Cardiac fibroblast (primary cell): ENCODE results near the gene ARRDC1.

Experiments used
- DNase-seq, 2 donors: peaks; one replicate each; pipeline versions ENCODE4 v3.0.0 to v3.0.0-alpha.2; 2010; ENCODE audit warnings: low read depth in 2 of 2
- H3K4me3 ChIP-seq, 2 donors: replicated peaks in 1 of 2; 1 replicate in 1 of 2; 2 replicates in 1 of 2; pipeline ENCODE4 v1.5.1; 2011; ENCODE audit warnings: low read depth in 2 of 2, low read length in 2 of 2, mild to moderate bottlenecking in 2 of 2, moderate library complexity in 1 of 2
- TF ChIP-seq, protein P1 (sequence below): IDR thresholded peaks from one replicate; pipeline ENCODE4 v1.5.1; 2011; ENCODE audit warnings: low read depth, mild to moderate bottlenecking, low read length, inconsistent platforms

The ARRDC1 gene

DNA sequence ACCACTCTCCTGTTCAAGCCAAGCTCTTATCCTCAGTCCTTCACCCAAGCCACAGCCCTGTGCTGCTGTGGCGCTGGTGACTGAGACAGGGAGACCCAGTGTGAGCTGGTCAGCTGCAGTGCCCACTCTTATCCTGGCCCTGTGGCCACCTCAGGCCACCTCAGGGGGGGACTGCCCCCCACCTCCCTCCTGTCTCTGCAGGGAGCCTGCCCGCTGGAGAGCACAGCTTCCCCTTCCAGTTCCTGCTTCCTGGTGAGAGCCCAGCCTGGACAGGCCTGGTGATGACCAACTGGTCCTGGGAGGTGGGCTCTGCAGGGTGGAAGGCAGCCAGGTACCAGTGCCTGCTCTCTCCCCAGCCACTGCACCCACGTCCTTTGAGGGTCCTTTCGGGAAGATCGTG lies 7.8 kb downstream of the ARRDC1 start:
- no peak overlapping the region for H3K4me3 ChIP-seq
- TF ChIP-seq, protein P1, sequence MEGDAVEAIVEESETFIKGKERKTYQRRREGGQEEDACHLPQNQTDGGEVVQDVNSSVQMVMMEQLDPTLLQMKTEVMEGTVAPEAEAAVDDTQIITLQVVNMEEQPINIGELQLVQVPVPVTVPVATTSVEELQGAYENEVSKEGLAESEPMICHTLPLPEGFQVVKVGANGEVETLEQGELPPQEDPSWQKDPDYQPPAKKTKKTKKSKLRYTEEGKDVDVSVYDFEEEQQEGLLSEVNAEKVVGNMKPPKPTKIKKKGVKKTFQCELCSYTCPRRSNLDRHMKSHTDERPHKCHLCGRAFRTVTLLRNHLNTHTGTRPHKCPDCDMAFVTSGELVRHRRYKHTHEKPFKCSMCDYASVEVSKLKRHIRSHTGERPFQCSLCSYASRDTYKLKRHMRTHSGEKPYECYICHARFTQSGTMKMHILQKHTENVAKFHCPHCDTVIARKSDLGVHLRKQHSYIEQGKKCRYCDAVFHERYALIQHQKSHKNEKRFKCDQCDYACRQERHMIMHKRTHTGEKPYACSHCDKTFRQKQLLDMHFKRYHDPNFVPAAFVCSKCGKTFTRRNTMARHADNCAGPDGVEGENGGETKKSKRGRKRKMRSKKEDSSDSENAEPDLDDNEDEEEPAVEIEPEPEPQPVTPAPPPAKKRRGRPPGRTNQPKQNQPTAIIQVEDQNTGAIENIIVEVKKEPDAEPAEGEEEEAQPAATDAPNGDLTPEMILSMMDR: no peak
- no peak for DNase-seq

DNA sequence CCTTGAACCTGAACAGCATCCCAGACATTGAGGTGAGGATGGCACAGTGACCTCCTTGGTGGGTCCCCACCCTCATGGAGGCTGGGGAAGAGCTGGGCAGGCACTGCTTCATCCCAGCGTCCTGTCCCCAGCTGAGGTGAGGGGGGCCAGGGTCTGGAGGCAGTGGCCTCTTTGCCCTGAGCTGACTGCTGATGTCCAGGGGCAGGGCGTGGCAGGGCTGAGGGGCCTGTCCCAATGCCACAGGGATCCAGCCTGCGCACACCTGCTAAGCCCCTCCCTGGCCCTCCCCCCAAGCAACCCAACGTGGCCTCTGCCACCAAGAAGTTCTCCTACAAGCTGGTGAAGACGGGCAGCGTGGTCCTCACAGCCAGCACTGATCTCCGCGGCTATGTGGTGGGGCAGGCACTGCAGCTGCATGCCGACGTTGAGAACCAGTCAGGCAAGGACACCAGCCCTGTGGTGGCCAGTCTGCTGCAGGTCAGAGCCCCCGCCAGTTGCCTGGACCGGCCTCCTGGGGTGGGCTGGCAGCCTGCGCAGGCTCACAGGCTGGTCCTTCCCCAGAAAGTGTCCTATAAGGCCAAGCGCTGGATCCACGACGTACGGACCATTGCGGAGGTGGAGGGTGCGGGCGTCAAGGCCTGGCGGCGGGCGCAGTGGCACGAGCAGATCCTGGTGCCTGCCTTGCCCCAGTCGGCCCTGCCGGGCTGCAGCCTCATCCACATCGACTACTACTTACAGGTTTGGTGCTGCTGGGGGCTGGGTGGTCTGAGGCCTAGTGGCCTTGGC lies 8.4 kb downstream of the ARRDC1 start:
- no peak overlapping the region for H3K4me3 ChIP-seq
- DNase-seq: no peak
- TF ChIP-seq, protein P1: no peak

DNA sequence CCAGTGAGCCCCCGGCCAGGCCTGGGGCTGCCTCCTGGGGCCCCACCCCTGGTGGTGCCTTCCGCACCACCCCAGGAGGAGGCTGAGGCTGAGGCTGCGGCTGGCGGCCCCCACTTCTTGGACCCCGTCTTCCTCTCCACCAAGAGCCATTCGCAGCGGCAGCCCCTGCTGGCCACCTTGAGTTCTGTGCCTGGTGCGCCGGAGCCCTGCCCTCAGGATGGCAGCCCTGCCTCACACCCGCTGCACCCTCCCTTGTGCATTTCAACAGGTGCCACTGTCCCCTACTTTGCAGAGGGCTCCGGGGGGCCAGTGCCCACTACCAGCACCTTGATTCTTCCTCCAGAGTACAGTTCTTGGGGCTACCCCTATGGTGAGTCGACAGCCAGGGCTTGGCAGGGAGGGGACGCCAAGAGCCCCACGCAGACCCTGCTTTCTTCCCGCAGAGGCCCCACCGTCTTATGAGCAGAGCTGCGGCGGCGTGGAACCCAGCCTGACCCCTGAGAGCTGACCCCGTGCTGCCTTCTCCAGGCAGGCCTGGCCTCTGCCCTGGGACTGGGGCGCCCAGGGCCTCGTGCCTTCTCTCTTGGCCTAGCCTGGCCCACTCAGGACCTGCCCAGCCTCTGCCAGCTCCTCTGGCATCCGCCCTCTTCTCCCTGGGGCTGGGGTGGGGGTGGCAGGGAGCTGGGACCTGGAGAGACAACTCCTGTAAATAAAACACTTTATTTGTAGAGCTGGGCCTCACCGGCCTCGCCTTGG lies 9.3 kb downstream of the ARRDC1 start:
- TF ChIP-seq, protein P1: no peak
- no peak overlapping the region for H3K4me3 ChIP-seq
- no peak for DNase-seq

DNA sequence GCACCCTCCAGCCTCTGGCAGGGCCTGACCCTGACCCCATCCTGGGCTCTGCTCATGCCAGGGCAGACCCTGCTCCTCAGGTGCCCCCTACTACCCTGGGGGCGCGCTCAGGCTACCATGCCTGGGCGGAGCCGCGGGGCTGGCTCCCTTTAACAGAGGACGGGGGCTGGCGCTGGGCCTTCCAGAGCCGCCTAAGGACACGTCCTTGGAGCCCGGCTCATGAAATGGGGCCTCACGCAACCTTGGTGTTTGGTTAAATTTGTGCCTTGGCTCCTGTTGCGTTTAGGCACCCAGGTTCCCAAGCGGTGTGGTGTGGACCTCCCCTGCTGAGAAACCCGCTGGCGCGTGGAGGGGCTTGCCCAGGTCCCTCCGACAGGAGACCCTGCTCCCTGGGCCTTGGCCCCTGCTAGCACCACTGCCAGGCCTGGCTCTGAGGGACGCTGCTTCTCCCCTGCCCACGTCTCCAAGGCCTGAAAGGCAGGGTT lies 9.9 kb downstream of the ARRDC1 start:
- TF ChIP-seq, protein P1: no peak
- no peak for DNase-seq
- H3K4me3 ChIP-seq: no peak overlapping the region

DNA sequence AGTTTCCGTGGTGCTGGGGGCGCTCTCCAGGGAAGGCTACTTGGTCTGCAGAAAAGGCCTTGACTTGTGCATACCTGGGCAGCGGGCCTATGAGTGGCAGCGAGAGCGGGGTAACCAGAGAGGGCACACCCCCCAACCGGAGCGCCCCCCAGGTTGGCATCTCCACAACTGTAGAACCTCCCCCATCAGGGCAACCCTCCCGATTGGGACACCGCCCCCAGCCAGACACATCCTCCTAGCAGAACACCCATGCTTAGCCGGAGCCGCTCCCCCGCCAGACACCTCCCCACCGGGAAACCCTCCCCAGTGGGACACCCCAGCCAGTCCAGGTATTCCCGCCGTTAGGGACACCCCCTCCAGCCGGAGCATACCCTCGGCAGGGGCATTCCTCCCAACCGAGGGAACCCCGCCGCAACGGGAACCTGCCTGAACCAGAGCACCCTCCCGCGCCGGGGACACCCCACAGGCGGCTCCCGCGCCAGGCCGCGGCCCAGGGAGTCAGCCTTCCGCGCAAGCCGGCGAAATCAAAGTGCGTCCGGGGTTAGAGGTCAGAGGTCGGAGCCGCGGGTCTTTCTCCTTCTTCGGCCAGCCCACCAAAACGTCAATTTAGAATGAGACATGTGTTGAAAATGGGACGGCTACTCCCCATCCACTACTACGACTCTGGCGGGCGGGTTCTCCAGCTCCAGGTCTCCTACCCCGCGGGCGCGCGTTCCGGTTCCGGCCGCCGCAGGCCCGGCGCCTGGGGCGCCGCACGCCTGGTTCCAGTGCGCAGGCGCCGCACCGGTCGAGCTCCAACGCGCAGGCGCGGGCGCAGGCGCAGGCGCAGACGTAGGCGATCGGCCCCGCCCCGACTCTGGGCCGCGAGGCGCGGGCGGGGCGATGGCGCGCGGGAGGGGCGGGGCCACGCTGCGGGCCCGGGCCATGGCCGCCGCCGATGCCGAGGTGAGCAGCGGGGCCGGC lies 12.9 kb downstream of the ARRDC1 start, which contains the start of gene EHMT1:
TSS of gene EHMT1 (plus strand) at position 901 of the 963 bp plus-strand sequence. CDS start at position 925, 24 bp downstream.
- TF ChIP-seq, protein P1: no peak
- peak within 1 kb of the TSS; percentile 92 to 99 for H3K4me3 ChIP-seq
- DNase-seq: peak; percentile 78 to 88

DNA sequence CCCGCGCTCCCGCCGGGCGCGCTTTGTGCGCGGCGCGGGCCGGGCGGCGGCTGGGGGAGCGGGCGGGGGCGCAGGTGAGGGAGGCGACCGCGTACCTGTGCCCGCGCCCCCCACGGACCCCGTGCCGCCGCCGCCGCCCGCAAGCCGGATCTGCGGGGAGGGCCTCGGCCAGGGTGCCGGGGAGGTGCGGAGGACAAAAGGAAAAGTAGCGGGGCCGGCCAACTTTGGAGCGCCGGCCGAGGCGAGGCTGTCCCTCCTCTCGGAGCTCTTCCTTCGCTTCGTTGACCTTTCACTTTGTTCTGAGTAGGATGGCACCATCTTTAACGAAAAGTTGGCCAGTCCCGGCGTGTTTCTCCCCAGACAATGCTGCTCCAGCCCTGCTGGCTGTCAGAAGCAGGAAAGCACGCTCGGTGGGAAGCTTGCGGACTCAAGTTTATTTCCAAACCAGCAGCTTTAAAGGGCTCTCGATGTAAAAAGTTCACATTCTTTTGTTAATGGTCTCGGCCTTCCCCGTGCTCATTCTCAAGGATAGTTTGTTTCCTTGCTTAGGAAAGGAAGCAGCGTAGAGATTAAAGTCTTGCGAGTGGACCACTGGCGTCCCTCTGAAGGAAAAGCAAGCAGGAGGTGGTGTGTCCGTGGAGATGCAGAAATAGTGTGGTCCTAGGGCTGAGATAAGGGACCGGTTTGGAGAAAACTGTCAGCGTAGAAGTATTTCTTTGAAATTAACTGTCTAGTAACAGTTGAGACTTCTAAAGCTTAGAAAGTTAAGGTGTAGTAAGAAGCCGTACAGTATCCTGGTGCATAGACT lies 14.0 kb downstream of the ARRDC1 start:
- H3K4me3 ChIP-seq: peak overlapping the region; percentile 75
- peak; percentile 54 to 59 for DNase-seq
- TF ChIP-seq, protein P1: no peak
